22Rv1 (cell line): Measurements from ENCODE around the gene TICAM1.
"Not testable (repeated sequence)": the region's sequence is repeated elsewhere in the genome, so short reads cannot be mapped to it uniquely, and the experiment has no call there.

Experiments used
- H3K27ac ChIP-seq: fragments of 450-650 bp; 2 replicates; pipeline ENCODE4 v1.5.1; 2017
- ZFX ChIP-seq: fragments of 450-650 bp; IDR thresholded peaks from 2 replicates; pipeline ENCODE4 v1.6.1; 2017; ENCODE audit warnings: antibody characterized with exemption, borderline replicate concordance
- TF ChIP-seq, protein P1 (sequence below): fragments of 450-650 bp; IDR thresholded peaks from 2 replicates; pipeline ENCODE4 v1.5.1; 2017; ENCODE audit warnings: mild to moderate bottlenecking

TICAM1 gene

GRCh38 chr19:4870025-4870700 lies 38.7 kb upstream of the TICAM1 start:
- TF ChIP-seq ZFX, result no peak
- TF ChIP-seq, protein P1, sequence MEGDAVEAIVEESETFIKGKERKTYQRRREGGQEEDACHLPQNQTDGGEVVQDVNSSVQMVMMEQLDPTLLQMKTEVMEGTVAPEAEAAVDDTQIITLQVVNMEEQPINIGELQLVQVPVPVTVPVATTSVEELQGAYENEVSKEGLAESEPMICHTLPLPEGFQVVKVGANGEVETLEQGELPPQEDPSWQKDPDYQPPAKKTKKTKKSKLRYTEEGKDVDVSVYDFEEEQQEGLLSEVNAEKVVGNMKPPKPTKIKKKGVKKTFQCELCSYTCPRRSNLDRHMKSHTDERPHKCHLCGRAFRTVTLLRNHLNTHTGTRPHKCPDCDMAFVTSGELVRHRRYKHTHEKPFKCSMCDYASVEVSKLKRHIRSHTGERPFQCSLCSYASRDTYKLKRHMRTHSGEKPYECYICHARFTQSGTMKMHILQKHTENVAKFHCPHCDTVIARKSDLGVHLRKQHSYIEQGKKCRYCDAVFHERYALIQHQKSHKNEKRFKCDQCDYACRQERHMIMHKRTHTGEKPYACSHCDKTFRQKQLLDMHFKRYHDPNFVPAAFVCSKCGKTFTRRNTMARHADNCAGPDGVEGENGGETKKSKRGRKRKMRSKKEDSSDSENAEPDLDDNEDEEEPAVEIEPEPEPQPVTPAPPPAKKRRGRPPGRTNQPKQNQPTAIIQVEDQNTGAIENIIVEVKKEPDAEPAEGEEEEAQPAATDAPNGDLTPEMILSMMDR, result no peak
- peak overlapping the region; percentile 20; the same call in 1 of the 2 replicates for H3K27ac ChIP-seq

DNA sequence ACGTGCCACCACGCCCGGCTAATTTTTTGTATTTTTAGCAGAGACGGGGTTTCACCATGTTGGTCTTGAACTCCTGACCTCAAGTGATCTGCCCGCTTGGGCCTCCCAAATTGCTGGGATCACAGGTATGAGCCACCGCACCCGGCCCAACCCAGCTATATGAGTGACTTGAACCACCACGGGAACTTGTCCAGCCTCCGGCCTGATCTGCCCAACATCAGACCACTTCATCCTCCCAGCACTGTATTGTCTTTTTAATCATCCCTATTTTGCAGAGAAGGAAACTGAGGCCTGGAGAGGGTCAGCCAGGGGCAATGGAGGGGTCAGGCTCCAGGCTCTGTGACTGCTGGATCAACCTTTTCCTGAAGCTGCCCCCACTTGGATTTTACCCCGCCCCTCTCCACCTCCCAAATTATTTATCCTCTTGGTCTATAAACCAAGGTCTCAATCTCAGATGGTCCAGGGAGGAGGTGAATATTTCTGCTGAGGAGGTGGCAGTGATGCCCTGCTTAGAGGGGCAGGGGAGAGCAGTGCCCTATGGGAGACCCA lies 36.8 kb upstream of the TICAM1 start:
- H3K27ac ChIP-seq, result peak overlapping the region; percentile 55; the same call in 1 of the 2 replicates
- TF ChIP-seq, protein P1, result no peak
- no peak for TF ChIP-seq ZFX

GRCh38 chr19:4867534-4868285 lies 36.2 kb upstream of the TICAM1 start, which contains the start of gene PLIN3:
PLIN3 (minus strand) TSS chr19:4867667; CDS start chr19:4861394, 6,273 bp downstream.
- H3K27ac ChIP-seq, result peak within 1 kb of the TSS; percentile 55
- TF ChIP-seq, protein P1, result no peak
- TF ChIP-seq ZFX, result no peak

DNA sequence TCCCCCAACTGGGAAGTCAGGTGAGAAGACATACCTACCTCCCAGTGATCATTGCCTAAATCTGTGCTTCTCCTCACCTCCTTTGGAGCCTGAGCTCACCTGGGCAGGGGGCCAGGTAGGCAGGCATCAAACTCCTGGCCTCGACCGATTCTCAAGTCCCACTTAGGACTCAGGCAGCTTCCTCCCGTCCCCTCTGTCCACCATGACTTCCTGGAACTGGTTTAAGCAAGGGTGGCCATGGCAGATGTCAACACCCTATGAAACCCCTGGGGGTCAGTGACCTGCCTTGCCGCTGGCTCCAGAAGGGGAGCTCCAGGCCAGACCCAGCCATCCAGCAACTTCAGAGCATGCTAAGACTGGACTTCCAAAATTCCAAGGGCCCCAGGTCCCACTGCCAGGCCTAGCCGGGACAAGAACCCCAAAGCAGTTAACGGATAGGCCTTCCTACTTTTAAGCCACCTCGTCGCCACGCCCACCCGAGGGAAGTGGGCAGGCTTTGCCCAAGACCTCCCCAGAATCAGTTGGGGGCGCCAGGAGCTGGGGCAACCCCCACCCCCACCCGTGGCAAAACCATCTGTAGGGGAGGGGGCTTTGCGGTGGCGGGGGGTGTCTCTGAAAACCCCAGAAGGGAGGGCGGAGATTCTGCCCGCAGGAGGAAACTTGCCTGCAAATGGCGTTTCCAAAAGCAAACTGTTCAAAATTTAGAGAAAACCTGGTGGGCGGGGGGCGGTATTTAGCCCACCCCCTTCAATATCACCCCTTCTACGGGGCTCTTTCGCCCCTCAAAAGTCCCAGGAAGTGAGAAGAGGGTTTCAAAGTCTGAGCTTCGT lies 35.3 kb upstream of the TICAM1 start:
- H3K27ac ChIP-seq, result peak overlapping the region; percentile 55
- no peak for TF ChIP-seq ZFX
- TF ChIP-seq, protein P1, result no peak

- no peak for TF ChIP-seq ZFX
- TF ChIP-seq, protein P1, result no peak
- H3K27ac ChIP-seq, result peak overlapping the region; percentile 54
These were observed 29.6 kb upstream of the TICAM1 start for GRCh38 chr19:4861147-4861546.

DNA sequence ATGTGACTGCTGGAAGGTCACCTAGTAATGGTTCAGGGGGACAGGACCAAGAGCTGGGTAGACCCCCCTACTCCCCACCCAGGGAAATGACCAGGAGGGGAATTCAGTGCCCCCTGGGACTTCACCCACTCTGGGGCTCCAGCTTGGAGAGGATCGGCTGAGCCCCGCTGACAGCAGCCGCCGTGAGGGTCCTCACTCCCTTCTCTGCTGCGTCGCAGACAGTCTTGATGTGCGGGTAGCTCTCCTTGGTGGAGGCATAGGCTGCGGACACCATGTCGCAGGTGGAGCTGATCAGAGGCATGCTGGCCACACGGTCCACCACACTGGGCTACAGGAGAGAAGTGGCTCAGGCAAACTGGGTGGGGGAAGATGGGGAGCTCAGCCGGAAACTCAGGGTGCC lies 28.2 kb upstream of the TICAM1 start:
- no peak overlapping the region for H3K27ac ChIP-seq
- TF ChIP-seq ZFX, result no peak
- TF ChIP-seq, protein P1, result no peak

GRCh38 chr19:4856468-4856867 lies 25.0 kb upstream of the TICAM1 start:
- H3K27ac ChIP-seq, result not testable (repeated sequence)

GRCh38 chr19:4853506-4853905 lies 22.0 kb upstream of the TICAM1 start:
- H3K27ac ChIP-seq, result not testable (repeated sequence)
